HL-60 (cell line): ENCODE data around the gene ADCY5.

Source experiments
- CTCF ChIP-seq: IDR thresholded peaks from one replicate; pipeline ENCODE4 v1.5.1; 2011; ENCODE audit warnings: low read length, control low read depth, inconsistent platforms; ENCODE audit not compliant: insufficient read depth
- REST ChIP-seq: IDR thresholded peaks from 2 replicates; pipeline ENCODE4 v1.6.1; 2012; ENCODE audit warnings: low read depth; ENCODE audit not compliant: insufficient replicate concordance

- TF ChIP-seq CTCF (no peak), REST (no peak)
Measured at GRCh38 chr3:123258359-123258758, 190.5 kb downstream of the ADCY5 start.
